Measurements from ENCODE around the gene CNOT4. TPM values are rescaled to one million over a fixed set of nuclear protein-coding genes. Genes with fewer than 3 reads are reported as not detected.

Gene CNOT4
- total and polyA plus RNA-seq, 2 of the 8 experiments (the other 6 are each of a cell fraction or from before 2014, with no cell fraction given): 10.9 to 25.8 TPM

GRCh38 chr7:135410543-135410942 is 99.4 kb downstream of the CNOT4 start:
- Histone ChIP-seq H3K14ac (ENCODE audit: insufficient read length) (no peak overlapping the region), H3K4me2 (ENCODE audit: insufficient read depth in 1 of 2, low read depth in 2 of 2, low read length in 2 of 2) (no peak overlapping the region), H3K4me3 (ENCODE audit: extremely low read depth in 1 of 4, insufficient read depth in 2 of 4, low read depth in 3 of 4, low read length in 4 of 4) (no peak overlapping the region), H3K23me2 (ENCODE audit: low read depth, low read length) (no peaks in the 10 kb centered on the region), H2AFZ (ENCODE audit: low read length) (no peak overlapping the region), H3K27me3 (replicated peaks in 1 of 4; ENCODE audit: control insufficient read depth in 3 of 4, extremely low read depth in 1 of 4, insufficient read depth in 3 of 4, low read length in 3 of 4) (no peaks in the 10 kb centered on the region), H4K5ac (ENCODE audit: insufficient read length, low read depth, low read length) (no peak overlapping the region), H3K23ac (ENCODE audit: insufficient read length) (no peak overlapping the region), H3K79me1 (ENCODE audit: low read depth, low read length) (no peaks in the 10 kb centered on the region), H2BK120ac (replicated peaks; ENCODE audit: low read depth, low read length) (no peak overlapping the region), H4K8ac (ENCODE audit: extremely low read depth, insufficient read depth, low read length) (no peak overlapping the region), H2AK5ac (ENCODE audit: low read depth, low read length) (no peak overlapping the region), H3K9me3 (ENCODE audit: insufficient read depth in 2 of 2, low read depth in 1 of 2, low read length in 1 of 2) (no peaks in the 10 kb centered on the region), H3K4me1 (replicated peaks in 1 of 4; ENCODE audit: control insufficient read depth in 3 of 4, insufficient read depth in 4 of 4, low read length in 3 of 4) (no peaks in the 10 kb centered on the region), H3K4ac (replicated peaks; ENCODE audit: insufficient read length, low read depth, low read length) (no peak overlapping the region), H3K18ac (ENCODE audit: extremely low read depth, low read length) (no peak overlapping the region), H3K9ac (replicated peaks in 1 of 4; ENCODE audit: extremely low read depth in 1 of 4, low read depth in 3 of 4, low read length in 3 of 4) (no peak overlapping the region), H2BK5ac (ENCODE audit: low read depth, low read length) (no peak overlapping the region), H3K36me3 (ENCODE audit: control insufficient read depth in 2 of 4, insufficient read depth in 4 of 4, low read length in 3 of 4) (no peaks in the 10 kb centered on the region; a peak in 1 of 8 replicates), H3K79me2 (ENCODE audit: control insufficient read depth in 1 of 2, insufficient read depth in 2 of 2, low read length in 2 of 2) (no peaks in the 10 kb centered on the region), H3K27ac (ENCODE audit: low read depth, low read length) (no peak overlapping the region), H4K20me1 (replicated peaks in 1 of 2; ENCODE audit: control insufficient read depth in 1 of 2, insufficient read depth in 2 of 2, low read length in 2 of 2) (no peaks in the 10 kb centered on the region), H2BK20ac (ENCODE audit: low read length) (no peak overlapping the region), H4K91ac (replicated peaks; ENCODE audit: insufficient read length, low read length) (no peak overlapping the region), H2BK12ac (ENCODE audit: low read depth, low read length) (no peak overlapping the region), H2BK15ac (ENCODE audit: low read length) (no peak overlapping the region), H3K56ac (replicated peaks; ENCODE audit: insufficient read length, low read depth, low read length) (no peak overlapping the region)
- 95% methylated on average over 3 of the region's 3 CpGs; no CpG with 5 or more reads in 1 of the 2 experiments for WGBS, 2 experiments (ENCODE audit: extremely low coverage in 1 of 2, insufficient coverage in 1 of 2, insufficient read length in 1 of 2, insufficient replicate concordance in 2 of 2, low coverage in 1 of 2, low lambda C conversion rate in 2 of 2, missing lambda C conversion rate in 1 of 2)
- no peak for TF ChIP-seq ASH2L (IDR thresholded peaks at IDR 0.05; ENCODE audit: low read length)
- TF ChIP-seq SIN3A (conservative IDR thresholded peaks at IDR 0.05 in 1 of 2, IDR thresholded peaks at IDR 0.05 in 1 of 2; ENCODE audit: low read depth in 1 of 2, low read length in 2 of 2): no peak
- no peak for TF ChIP-seq SIRT6 (IDR thresholded peaks at IDR 0.05; ENCODE audit: low read length)
- TF ChIP-seq CBX8 (IDR thresholded peaks at IDR 0.05; ENCODE audit: borderline replicate concordance, low read depth, low read length): no peak
- DNase-seq (ENCODE audit: low read depth in 1 of 2, low spot score in 2 of 2): no peak
- POLR2A ChIA-PET (ENCODE audit: partially characterized antibody): no interaction called here
- no peak for FAIRE-seq
- CTCF ChIA-PET (ENCODE audit: partially characterized antibody): interaction anchor here (1.1 to 1.2 kb wide), 2 partner anchors 83 to 235 kb away, joined by 3 to 4 read pairs; no protein-coding TSS in a partner anchor
